GM18870 (cell line): Measurements from ENCODE around the gene TOP3A.
"Not testable (repeated sequence)": the region's sequence is repeated elsewhere in the genome, so short reads cannot be mapped to it uniquely, and the experiment has no call there.

Experiments used
- ATAC-seq: cut with Tn5 transposase; IDR thresholded peaks from one replicate; pipeline ENCODE4 v1.9.1; 2021; ENCODE audit warnings: moderate library complexity; ENCODE audit not compliant: unreplicated experiment

The TOP3A gene

GRCh38 chr17:18324140-18325050 lies 9.6 kb upstream of the TOP3A start:
- no peak for ATAC-seq

DNA sequence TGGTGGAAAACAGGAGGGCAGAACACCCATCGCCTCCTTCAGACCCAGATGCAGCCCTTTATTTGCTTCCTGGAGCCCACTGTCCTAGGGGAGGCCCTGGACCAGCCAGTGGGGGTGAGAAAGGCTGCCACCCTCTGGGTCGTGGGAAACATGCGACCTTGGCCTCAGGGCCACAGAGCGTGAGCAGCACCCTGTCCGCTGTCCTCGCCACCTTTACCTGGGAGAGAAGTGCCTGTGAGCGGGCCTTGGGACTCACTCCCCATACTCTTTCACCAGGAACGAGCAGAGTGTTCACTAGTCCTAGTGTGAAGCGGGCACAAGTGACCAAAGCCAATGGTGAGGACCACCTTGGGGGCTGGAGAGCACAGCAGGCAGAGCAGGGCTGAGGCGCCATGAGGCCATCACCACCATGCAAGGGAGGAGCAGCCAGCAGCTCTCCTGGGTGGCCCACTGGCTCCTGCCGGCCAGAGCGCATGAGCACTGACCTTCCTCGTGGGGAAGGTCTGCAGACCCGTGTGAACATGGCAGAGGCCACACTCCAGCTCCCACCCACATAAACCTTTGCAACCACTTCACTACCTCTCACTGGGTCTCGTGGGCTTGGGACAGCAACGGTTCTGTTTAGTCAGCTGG lies 8.8 kb upstream of the TOP3A start:
- ATAC-seq, result no peak

- ATAC-seq, result no peak
Measured at GRCh38 chr17:18323007-18323406, 8.2 kb upstream of the TOP3A start.

DNA sequence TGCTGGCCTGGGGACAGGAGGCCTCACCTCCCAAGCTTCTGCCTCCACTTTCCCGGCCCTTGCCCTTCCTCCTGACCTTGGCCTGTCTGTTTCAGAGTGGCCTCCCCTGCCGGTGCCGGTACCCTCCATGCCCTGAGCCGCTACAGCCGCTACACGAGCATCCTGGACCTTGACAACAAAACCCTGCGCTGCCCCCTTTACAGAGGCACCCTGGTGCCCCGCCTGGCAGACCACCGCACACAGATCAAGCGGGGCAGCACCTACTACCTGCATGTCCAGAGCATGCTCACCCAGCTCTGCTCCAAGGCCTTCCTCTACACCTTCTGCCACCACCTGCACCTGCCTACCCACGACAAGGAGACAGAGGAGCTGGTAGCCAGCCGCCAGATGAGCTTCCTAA lies 7.7 kb upstream of the TOP3A start:
- ATAC-seq, result no peak

DNA sequence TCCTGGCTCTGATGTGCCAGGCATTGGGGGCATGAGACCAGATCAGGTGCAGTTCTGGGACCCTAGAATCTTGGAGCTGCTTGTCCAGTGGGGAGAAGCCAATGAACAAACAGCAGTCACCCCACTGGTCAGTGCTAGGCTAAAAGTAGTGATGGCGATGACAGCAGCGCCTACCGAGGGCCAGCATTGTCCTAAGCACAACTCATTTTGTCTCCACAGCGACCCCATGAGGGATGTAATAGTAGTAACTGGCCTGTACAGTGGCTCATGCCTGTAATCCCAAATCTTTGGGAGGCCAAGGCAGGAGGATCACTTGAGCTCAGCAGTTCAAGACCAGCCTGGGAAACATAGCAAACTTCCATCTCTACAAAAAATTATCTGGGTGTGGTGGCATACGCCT lies 6.5 kb upstream of the TOP3A start:
- no peak for ATAC-seq

DNA sequence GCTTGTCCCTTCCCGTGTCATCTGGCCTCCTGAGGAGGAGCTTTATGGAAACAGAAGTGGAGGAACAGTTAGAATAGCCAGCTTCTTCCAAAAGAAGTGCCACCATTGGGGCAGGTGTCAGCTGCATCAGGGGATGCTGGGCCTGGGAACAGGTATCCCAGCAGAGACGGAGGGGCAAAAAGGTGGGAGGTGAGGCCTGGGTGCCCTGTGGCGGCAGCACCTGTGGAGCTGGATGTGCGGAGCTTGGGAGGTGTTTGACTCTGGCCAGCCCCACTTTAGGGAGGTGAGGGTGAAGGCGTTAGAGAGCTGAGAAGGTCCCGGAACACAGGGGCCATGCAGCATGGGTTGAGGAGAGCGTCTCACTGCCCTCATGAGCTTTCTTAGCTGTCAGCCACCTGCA lies 5.5 kb upstream of the TOP3A start:
- ATAC-seq, result no peak

DNA sequence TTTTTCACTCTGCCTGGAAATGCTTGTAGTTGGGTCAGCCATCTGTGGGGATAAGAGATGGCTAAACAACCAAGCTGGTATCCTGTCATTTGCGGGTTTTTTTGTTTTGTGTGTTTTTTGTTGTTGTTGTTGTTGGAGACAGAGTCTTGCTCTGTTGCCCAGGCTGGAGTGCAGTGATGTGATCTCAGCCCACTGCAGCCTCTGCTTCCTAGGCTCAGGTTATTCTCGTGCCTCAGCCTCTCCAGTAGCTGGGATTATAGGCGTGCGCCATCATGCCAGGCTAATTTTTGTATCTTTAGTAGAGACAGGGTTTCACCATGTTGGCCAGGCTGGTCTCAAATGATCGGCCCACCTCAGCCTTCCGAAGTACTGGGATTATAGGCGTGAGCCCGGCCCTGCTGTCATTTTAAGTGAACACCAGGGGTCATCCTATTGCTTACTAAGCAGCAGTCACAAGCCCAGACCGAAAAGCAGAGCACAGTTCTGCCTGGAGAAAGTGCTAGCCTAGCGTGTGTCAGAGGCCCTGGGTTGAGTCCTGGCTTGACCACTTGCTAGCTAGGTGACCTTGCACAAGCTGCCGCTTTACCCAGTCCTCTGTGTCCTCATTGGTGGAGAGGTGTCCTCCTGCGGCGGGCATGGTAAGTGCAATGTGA lies 4.9 kb upstream of the TOP3A start:
- ATAC-seq, result no peak

GRCh38 chr17:18318771-18319450 lies 4.1 kb upstream of the TOP3A start:
- ATAC-seq, result no peak

- no peak for ATAC-seq
Measured at GRCh38 chr17:18318117-18318516, 3.3 kb upstream of the TOP3A start.

DNA sequence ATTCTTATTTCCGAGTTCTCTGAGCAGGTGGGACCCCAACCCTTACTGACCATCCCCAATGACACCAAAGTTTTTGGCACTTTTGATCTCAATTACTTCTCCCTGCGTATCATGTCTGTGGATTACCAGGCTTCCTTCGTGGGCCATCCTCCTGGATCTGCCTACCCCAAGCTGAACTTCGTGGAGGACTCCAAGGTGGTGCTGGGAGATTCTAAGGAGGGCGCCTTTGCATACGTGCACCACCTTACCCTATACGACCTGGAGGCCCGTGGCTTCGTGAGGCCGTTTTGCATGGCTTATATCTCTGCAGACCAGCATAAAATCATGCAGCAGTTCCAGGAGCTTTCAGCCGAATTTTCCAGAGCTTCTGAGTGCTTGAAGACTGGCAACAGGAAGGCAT lies 1.2 kb upstream of the TOP3A start:
- no peak for ATAC-seq

DNA sequence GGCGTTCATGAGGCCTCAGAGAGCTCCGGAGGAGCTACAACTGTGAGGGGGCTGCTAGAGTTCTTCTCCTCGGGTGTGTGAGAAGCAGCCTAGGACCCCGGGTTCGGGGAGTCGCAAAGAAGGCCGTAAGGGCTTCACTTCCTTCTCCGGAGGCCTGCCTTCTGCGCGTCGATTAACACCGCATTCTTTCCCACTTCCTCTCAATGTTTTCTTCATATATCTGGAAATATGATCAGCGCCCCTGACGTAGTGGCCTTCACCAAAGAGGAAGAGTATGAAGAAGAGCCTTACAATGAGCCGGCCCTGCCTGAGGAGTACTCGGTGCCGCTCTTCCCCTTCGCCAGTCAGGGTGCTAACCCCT lies 748 bp upstream of the TOP3A start:
- no peak for ATAC-seq

GRCh38 chr17:18314059-18314730 lies 599 bp downstream of the TOP3A start:
- no peak for ATAC-seq

DNA sequence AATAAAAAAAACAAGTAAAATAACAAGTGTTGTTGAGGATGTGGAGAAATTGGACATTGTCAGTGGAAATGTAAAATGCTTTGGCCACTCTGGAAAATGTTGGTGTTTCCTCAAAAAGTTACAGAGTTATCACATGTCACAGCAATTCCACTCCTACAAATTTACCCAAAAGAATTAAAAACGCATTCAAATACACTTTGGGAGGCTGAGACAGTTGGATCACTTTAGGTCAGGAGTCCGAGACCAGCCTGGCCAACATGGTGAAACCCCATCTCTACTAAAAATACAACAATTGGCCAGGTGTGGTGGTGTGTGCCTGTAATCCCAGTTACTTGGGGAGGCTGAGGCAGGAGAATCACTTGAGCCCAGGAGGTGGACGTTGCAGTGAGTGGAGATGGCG lies 5.6 kb downstream of the TOP3A start:
- ATAC-seq, result no peak

- not testable (repeated sequence) for ATAC-seq
Measured at GRCh38 chr17:18303206-18303605, 11.6 kb downstream of the TOP3A start.

- ATAC-seq, result no peak
Measured at GRCh38 chr17:18300725-18301480, 13.9 kb downstream of the TOP3A start.

- not testable (repeated sequence) for ATAC-seq
Measured at GRCh38 chr17:18298061-18298460, 16.7 kb downstream of the TOP3A start.

- no peak for ATAC-seq
Measured at GRCh38 chr17:18291718-18292540, 22.9 kb downstream of the TOP3A start.

DNA sequence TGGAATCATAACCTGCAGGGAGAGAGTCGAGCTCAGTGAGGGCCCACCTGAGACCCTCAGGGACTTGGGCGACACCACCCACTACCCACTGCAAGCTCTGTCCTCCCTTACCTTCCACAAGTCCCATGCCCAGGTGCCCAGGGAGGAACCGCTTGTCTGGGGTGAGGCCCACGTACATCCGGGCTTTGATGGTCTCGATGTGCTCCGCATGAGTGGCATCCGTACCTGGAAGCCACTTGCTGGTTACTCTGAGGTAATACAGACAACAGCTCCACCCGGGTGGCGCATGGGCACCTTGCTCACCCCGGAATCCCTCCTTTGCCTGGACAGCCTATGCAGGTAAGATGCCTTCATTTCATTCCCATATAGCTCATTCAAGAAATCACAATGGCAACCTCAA lies 29.5 kb downstream of the TOP3A start:
- ATAC-seq, result no peak

DNA sequence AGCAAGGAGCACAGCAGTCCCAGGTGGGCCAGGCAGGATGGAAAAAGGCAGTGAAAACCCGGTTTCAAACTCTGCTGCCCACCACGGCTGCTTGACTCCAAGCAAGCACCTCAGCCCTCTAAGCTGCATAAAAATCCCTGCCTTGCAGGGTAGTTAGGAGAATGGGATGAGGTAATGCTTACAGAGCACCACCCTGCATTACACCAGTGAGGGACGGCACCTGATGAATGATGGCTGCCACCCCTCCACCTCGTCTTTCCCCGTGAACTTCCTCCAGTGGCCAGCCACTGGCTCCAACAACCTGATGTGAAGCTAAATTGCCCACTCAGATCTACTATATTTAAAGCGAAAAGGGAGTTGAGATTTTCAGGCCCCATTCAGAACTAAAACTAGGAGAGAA lies 33.0 kb downstream of the TOP3A start:
- ATAC-seq, result no peak
